K562 (cell line): ENCODE measurements around the gene BORCS8. TPM values are rescaled to one million over a fixed set of nuclear protein-coding genes. Genes with fewer than 3 reads are reported as not detected.

Source experiments
- ARID1B ChIP-seq: fragments of 450-650 bp; IDR thresholded peaks from 2 replicates; pipeline ENCODE4 v1.6.1; 2016; ENCODE audit warnings: antibody characterized with exemption, mild to moderate bottlenecking, inconsistent platforms
- HDAC2 ChIP-seq: fragments of 450-650 bp; IDR thresholded peaks from 2 replicates; pipeline ENCODE4 v1.6.1; 2016; ENCODE audit warnings: mild to moderate bottlenecking
- HNRNPH1 ChIP-seq: fragments of 200-400 bp; formaldehyde crosslinking; optimal IDR thresholded peaks from 2 replicates; pipeline ENCODE3; 2017; ENCODE audit warnings: low read depth, mild to moderate bottlenecking, low read length, moderate library complexity
- JUN ChIP-seq, 2 experiments: sonication (generic) in 1 of 2; formaldehyde crosslinking in 1 of 2; IDR thresholded peaks; 2 replicates each; pipeline versions ENCODE4 v1.6.1 to v1.8.0; 2012 to 2022; ENCODE audit warnings: borderline replicate concordance in 2 of 2, mild to moderate bottlenecking in 2 of 2, improper control_type of control experiment in 1 of 2, low read depth in 1 of 2, low read length in 1 of 2, missing genetic modification reagents in 1 of 2
- MAFF ChIP-seq: IDR thresholded peaks from 2 replicates; pipeline ENCODE4 v1.6.1; 2012; ENCODE audit warnings: low read length, improper control_type of control experiment
- MTF1 ChIP-seq: fragments of 250-450 bp; sonication (Bioruptor Pico); IDR thresholded peaks from 2 replicates; pipeline ENCODE4 v1.9.0; 2021; ENCODE audit warnings: moderate library complexity, mild to moderate bottlenecking, inconsistent platforms, borderline replicate concordance
- NEUROD1 ChIP-seq: fragments of 150-350 bp; IDR thresholded peaks from 2 replicates; pipeline ENCODE4 v1.6.1; 2014; ENCODE audit warnings: borderline replicate concordance, low read length, low read depth; ENCODE audit not compliant: partially characterized antibody
- POLR2A ChIP-seq: fragments of 450-650 bp; conservative IDR thresholded peaks from 2 replicates; pipeline ENCODE4 v1.6.1; 2016
- POLR2B ChIP-seq: fragments of 450-650 bp; IDR thresholded peaks from 2 replicates; pipeline ENCODE4 v1.6.1; 2018; ENCODE audit warnings: low read depth; ENCODE audit not compliant: partially characterized antibody
- RHOXF2B ChIP-seq: fragments of 250-450 bp; sonication (Bioruptor Pico); conservative IDR thresholded peaks from 2 replicates; pipeline ENCODE4 v1.5.1; 2021
- SIN3B ChIP-seq: fragments of 450-650 bp; IDR thresholded peaks from 2 replicates; pipeline ENCODE4 v1.6.1; 2017; ENCODE audit warnings: low read depth, mild to moderate bottlenecking, moderate library complexity
- SMARCA5 ChIP-seq: fragments of 450-650 bp; IDR thresholded peaks from 2 replicates; pipeline ENCODE4 v1.6.1; 2016
- SPI1 ChIP-seq: IDR thresholded peaks from 2 replicates; pipeline ENCODE4 v1.6.1; 2011; ENCODE audit warnings: low read depth, low read length, control low read depth, borderline replicate concordance
- TAF7 ChIP-seq: fragments of 450-650 bp; IDR thresholded peaks from 2 replicates; pipeline ENCODE4 v1.6.1; 2016; ENCODE audit warnings: missing genetic modification characterization, missing compliant biosample characterization
- ZBTB7A ChIP-seq: IDR thresholded peaks from 2 replicates; pipeline ENCODE4 v1.6.1; 2011; ENCODE audit warnings: low read depth, mild to moderate bottlenecking, low read length, moderate library complexity, borderline replicate concordance; ENCODE audit not compliant: control insufficient read depth
- ZC3H8 ChIP-seq: fragments of 450-650 bp; IDR thresholded peaks from 2 replicates; pipeline ENCODE4 v1.6.1; 2017
- ZNF766 ChIP-seq: fragments of 200-800 bp; sonication (Bioruptor generic); conservative IDR thresholded peaks from 2 replicates; pipeline ENCODE4 v1.6.1; 2016; ENCODE audit warnings: missing genetic modification characterization, missing compliant biosample characterization
- polyA plus RNA-seq, 8 experiments: library from polyadenylated mRNA; depleted of rRNA in 4 of 8; stranded (reverse) in 5 of 8; unstranded in 3 of 8; fragments of >200 nt; fragmentation: Nextera tagmentation in 2 of 8; fragmentation: Illumina TruSeq in 1 of 8; extraction: Ambion mirVana in 2 of 8; extraction: Trizol in 1 of 8; gene quantifications; 2 replicates each; pipeline versions ENCODE4 v1.2.1 to v1.2.3, GENCODE V29; 2011 to 2014; ENCODE audit warnings: inconsistent platforms in 1 of 8, missing spikeins in 1 of 8
- total RNA-seq, 7 experiments: library from RNA; depleted of rRNA in 6 of 7; stranded (reverse); fragments of >200 nt in 6 of 7; fragmentation: Illumina TruSeq in 2 of 7; extraction: Trizol in 2 of 7; gene quantifications; 2 replicates each; pipeline versions ENCODE4 v1.2.1 to v1.2.3, GENCODE V29; 2011 to 2021; ENCODE audit warnings: low replicate concordance in 1 of 7
- TF ChIP-seq, protein P1 (sequence below), 2 experiments: IDR thresholded peaks in 1 of 2; conservative IDR thresholded peaks in 1 of 2; 2 replicates each; pipeline ENCODE4 v1.6.1; 2016; ENCODE audit warnings: low read depth in 2 of 2, mild to moderate bottlenecking in 1 of 2, missing compliant biosample characterization in 1 of 2, missing genetic modification characterization in 1 of 2, moderate library complexity in 1 of 2

Gene BORCS8
- total and polyA plus RNA-seq, 9 of the 15 experiments (the other 6 are each of a cell fraction or from before 2014, with no cell fraction given) = 4.6 to 33.6 (median 16.3) TPM

DNA sequence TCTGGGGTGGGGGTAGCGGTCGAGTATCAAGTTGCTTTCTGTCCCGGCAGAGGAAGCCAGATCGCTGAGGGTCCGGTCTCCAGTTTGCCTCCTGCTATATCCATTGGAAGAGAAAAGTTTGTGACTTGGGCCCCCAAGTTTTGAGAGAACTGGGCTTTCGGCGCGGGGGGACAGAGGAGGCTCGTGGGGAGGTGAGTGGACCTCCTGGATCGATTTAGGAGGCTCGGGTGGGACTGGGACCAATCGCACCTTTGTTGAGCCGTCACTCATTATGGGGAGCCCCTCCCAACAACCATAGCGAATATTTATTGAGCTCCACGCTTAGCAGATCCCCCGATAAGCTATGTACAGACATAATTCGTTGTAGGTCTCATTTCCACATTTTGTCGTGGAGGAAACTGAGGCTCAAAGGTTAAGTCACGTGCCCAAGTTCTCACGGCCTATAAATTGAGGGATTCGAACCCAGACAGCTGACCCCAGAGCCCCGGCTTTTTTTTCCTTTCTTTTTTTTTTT lies 1.0 kb upstream of the BORCS8 start (continued):
- TF ChIP-seq ZBTB7A = 0 out of 2 replicates have a peak, but pooled peaks have one; percentile 6
- 0 out of 2 replicates have a peak, but pooled peaks have one; percentile 1 for TF ChIP-seq SPI1
- no peak for TF ChIP-seq MAFF
- TF ChIP-seq TAF7 = 0 out of 2 replicates have a peak, but pooled peaks have one; percentile 15
- TF ChIP-seq MTF1 (CRISPR knock-in tag) = no peak
- no peak for TF ChIP-seq POLR2B
- TF ChIP-seq ZC3H8 = no peak
- TF ChIP-seq HNRNPH1 = no peak
- no peak for TF ChIP-seq RHOXF2B (CRISPR knock-in tag)
- peak; percentile 59 for TF ChIP-seq POLR2A
- no peak for TF ChIP-seq SMARCA5
- peak; percentile 20; the same call in 1 of the 2 replicates for TF ChIP-seq SIN3B
- 0 out of 2 replicates have a peak, but pooled peaks have one; percentile 22 for TF ChIP-seq ZNF766 (CRISPR knock-in tag)
- TF ChIP-seq ARID1B = 0 out of 2 replicates have a peak, but pooled peaks have one; percentile 16
- TF ChIP-seq JUN (IDR thresholded peaks at IDR 0.05; ENCODE audit: borderline replicate concordance, low read depth, low read length) = no peak
- no peak for TF ChIP-seq JUN (CRISPR knock-in tag; IDR thresholded peaks at IDR 0.05; ENCODE audit: borderline replicate concordance)
- TF ChIP-seq HDAC2 = no peak
- peak; percentile 15 for TF ChIP-seq NEUROD1
- TF ChIP-seq, protein P1, sequence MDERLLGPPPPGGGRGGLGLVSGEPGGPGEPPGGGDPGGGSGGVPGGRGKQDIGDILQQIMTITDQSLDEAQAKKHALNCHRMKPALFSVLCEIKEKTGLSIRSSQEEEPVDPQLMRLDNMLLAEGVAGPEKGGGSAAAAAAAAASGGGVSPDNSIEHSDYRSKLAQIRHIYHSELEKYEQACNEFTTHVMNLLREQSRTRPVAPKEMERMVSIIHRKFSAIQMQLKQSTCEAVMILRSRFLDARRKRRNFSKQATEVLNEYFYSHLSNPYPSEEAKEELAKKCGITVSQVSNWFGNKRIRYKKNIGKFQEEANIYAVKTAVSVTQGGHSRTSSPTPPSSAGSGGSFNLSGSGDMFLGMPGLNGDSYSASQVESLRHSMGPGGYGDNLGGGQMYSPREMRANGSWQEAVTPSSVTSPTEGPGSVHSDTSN (CRISPR knock-in tag; IDR thresholded peaks at IDR 0.05; ENCODE audit: low read depth) = no peak
- TF ChIP-seq, protein P1 (tag; conservative IDR thresholded peaks at IDR 0.05; ENCODE audit: low read depth) = peak; percentile 58
